ENCODE data around the gene TMCC2.

- TF ChIP-seq, protein P1, sequence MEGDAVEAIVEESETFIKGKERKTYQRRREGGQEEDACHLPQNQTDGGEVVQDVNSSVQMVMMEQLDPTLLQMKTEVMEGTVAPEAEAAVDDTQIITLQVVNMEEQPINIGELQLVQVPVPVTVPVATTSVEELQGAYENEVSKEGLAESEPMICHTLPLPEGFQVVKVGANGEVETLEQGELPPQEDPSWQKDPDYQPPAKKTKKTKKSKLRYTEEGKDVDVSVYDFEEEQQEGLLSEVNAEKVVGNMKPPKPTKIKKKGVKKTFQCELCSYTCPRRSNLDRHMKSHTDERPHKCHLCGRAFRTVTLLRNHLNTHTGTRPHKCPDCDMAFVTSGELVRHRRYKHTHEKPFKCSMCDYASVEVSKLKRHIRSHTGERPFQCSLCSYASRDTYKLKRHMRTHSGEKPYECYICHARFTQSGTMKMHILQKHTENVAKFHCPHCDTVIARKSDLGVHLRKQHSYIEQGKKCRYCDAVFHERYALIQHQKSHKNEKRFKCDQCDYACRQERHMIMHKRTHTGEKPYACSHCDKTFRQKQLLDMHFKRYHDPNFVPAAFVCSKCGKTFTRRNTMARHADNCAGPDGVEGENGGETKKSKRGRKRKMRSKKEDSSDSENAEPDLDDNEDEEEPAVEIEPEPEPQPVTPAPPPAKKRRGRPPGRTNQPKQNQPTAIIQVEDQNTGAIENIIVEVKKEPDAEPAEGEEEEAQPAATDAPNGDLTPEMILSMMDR (IDR thresholded peaks at IDR 0.05; ENCODE audit: low read depth, low read length), result no peak
- TF ChIP-seq MAX (IDR thresholded peaks at IDR 0.05; ENCODE audit: low read depth, low read length), result no peak
Observed at GRCh38 chr1:205191622-205192021, 36.1 kb upstream of the TMCC2 start.
